ENCODE data around the gene KLF13.

KLF13 gene

GRCh38 chr15:31291048-31291578 is 35.5 kb upstream of the KLF13 start:
- no peak for TF ChIP-seq CTCF (IDR thresholded peaks at IDR 0.05; ENCODE audit: low read depth, low read length, poor library complexity, severe bottlenecking)
- TF ChIP-seq EZH2phosphoT487 (IDR thresholded peaks at IDR 0.05; ENCODE audit: borderline replicate concordance, low read length), result no peak
- Histone ChIP-seq H3K4me2 (ENCODE audit: low read length) (no peak overlapping the region), H3K9me2 (replicated peaks; ENCODE audit: control insufficient read depth, low read length) (no peaks in the 10 kb centered on the region), H3K4me1 (ENCODE audit: control insufficient read depth, low read length) (peaks cover 11% of the 10 kb centered on the region), H3K9me3 (ENCODE audit: control insufficient read depth, insufficient read depth, low read length) (0 out of 2 replicates have a peak, but pooled peaks cover 10% of the 10 kb centered on the region), H3K27me3 (ENCODE audit: control insufficient read depth, low read length) (no peaks in the 10 kb centered on the region), H3F3A (ENCODE audit: control insufficient read depth, insufficient read depth) (peaks cover 3% of the 10 kb centered on the region; the same call in 1 of the 2 replicates), H3K36me3 (ENCODE audit: control insufficient read depth, low read length) (no peaks in the 10 kb centered on the region), H3K27ac (ENCODE audit: low read depth, low read length) (no peak overlapping the region), H3K79me2 (ENCODE audit: control insufficient read depth, low read length) (no peaks in the 10 kb centered on the region), H4K20me1 (ENCODE audit: control insufficient read depth, insufficient read depth, low read depth, low read length) (no peaks in the 10 kb centered on the region), H3K4me3 (ENCODE audit: low read length) (no peak overlapping the region)

- Histone ChIP-seq H3K9me2 (replicated peaks; ENCODE audit: control insufficient read depth, low read length) (no peaks in the 10 kb centered on the region), H4K20me1 (ENCODE audit: control insufficient read depth, insufficient read depth, low read depth, low read length) (no peaks in the 10 kb centered on the region), H3K4me3 (ENCODE audit: low read length) (no peak overlapping the region), H3K79me2 (ENCODE audit: control insufficient read depth, low read length) (no peaks in the 10 kb centered on the region), H3K4me1 (ENCODE audit: control insufficient read depth, low read length) (peaks cover 10% of the 10 kb centered on the region), H3K27ac (ENCODE audit: low read depth, low read length) (no peak overlapping the region), H3K27me3 (ENCODE audit: control insufficient read depth, low read length) (no peaks in the 10 kb centered on the region), H3F3A (ENCODE audit: control insufficient read depth, insufficient read depth) (peaks cover 3% of the 10 kb centered on the region; the same call in 1 of the 2 replicates), H3K36me3 (ENCODE audit: control insufficient read depth, low read length) (no peaks in the 10 kb centered on the region), H3K4me2 (ENCODE audit: low read length) (no peak overlapping the region), H3K9me3 (ENCODE audit: control insufficient read depth, insufficient read depth, low read length) (0 out of 2 replicates have a peak, but pooled peaks cover 6% of the 10 kb centered on the region)
- TF ChIP-seq CTCF (IDR thresholded peaks at IDR 0.05; ENCODE audit: low read depth, low read length, poor library complexity, severe bottlenecking) (no peak), EZH2phosphoT487 (IDR thresholded peaks at IDR 0.05; ENCODE audit: borderline replicate concordance, low read length) (no peak)
These were observed 34.1 kb upstream of the KLF13 start for GRCh38 chr15:31292391-31293015.

GRCh38 chr15:31293655-31294054 is 33.0 kb upstream of the KLF13 start:
- Histone ChIP-seq H3K4me1 (ENCODE audit: control insufficient read depth, low read length) (peaks cover 22% of the 10 kb centered on the region), H3K4me2 (ENCODE audit: low read length) (no peak overlapping the region), H3K9me2 (replicated peaks; ENCODE audit: control insufficient read depth, low read length) (no peaks in the 10 kb centered on the region), H3K36me3 (ENCODE audit: control insufficient read depth, low read length) (no peaks in the 10 kb centered on the region), H3K4me3 (ENCODE audit: low read length) (no peak overlapping the region), H3K79me2 (ENCODE audit: control insufficient read depth, low read length) (no peaks in the 10 kb centered on the region), H3K9me3 (ENCODE audit: control insufficient read depth, insufficient read depth, low read length) (no peaks in the 10 kb centered on the region), H3F3A (ENCODE audit: control insufficient read depth, insufficient read depth) (peaks cover 3% of the 10 kb centered on the region; the same call in 1 of the 2 replicates), H4K20me1 (ENCODE audit: control insufficient read depth, insufficient read depth, low read depth, low read length) (no peaks in the 10 kb centered on the region), H3K27ac (ENCODE audit: low read depth, low read length) (no peak overlapping the region), H3K27me3 (ENCODE audit: control insufficient read depth, low read length) (no peaks in the 10 kb centered on the region)
- no peak for TF ChIP-seq CTCF (IDR thresholded peaks at IDR 0.05; ENCODE audit: low read depth, low read length, poor library complexity, severe bottlenecking)
- TF ChIP-seq EZH2phosphoT487 (IDR thresholded peaks at IDR 0.05; ENCODE audit: borderline replicate concordance, low read length), result no peak
